Body of pancreas (tissue), 4 donors: ENCODE measurements around the gene PTPRN2. TPM values are rescaled to one million over a fixed set of nuclear protein-coding genes. Genes with fewer than 3 reads are reported as not detected.

Experiments used
- ATAC-seq: fragments of 150-250 bp; one replicate; pipeline ENCODE4 v1.9.1; 2016
- DNase-seq, 4 donors: peaks; one replicate each; pipeline ENCODE4 v3.0.0-alpha.2; 2019
- H3K27ac ChIP-seq, 4 donors: fragments of 200-600 bp; sonication (generic); 1 replicate in 3 of 4; 2 replicates in 1 of 4; pipeline versions ENCODE4 v1.5.1 to v1.6.1; 2016 to 2019; ENCODE audit warnings: mild to moderate bottlenecking in 1 of 4, mixed read lengths in 1 of 4, moderate library complexity in 1 of 4
- H3K27me3 ChIP-seq, 2 donors: fragments of 200-600 bp; sonication (generic); one replicate each; pipeline ENCODE4 v1.6.0; 2016; ENCODE audit warnings: mild to moderate bottlenecking in 1 of 2
- H3K36me3 ChIP-seq, 2 donors: fragments of 200-600 bp; sonication (generic); replicated peaks in 1 of 2; 2 replicates each; pipeline ENCODE4 v1.5.1; 2016; ENCODE audit warnings: low read depth in 2 of 2; ENCODE audit not compliant: insufficient read depth in 1 of 2
- H3K4me1 ChIP-seq: fragments of 200-600 bp; sonication (generic); one replicate; pipeline ENCODE4 v1.6.0; 2016
- H3K4me3 ChIP-seq, 2 donors: fragments of 200-600 bp; sonication (generic); 1 replicate in 1 of 2; 2 replicates in 1 of 2; pipeline ENCODE4 v1.5.1; 2016 to 2019
- H3K9me3 ChIP-seq, 3 donors: fragments of 200-600 bp; sonication (generic); 1 replicate in 2 of 3; 2 replicates in 1 of 3; pipeline ENCODE4 v1.5.1; 2016
- CTCF ChIP-seq, 7 experiments: fragments of 450-650 bp in 4 of 7; fragments of 200-600 bp in 3 of 7; sonication (generic) in 3 of 7; IDR thresholded peaks; one replicate each; pipeline ENCODE4 v1.5.1; 2016 to 2019; ENCODE audit warnings: antibody characterized with exemption in 7 of 7
- POLR2A ChIP-seq, 3 donors: fragments of 450-650 bp; IDR thresholded peaks; one replicate each; pipeline ENCODE4 v1.6.1; 2016; ENCODE audit warnings: antibody characterized with exemption in 3 of 3, mild to moderate bottlenecking in 2 of 3
- WGBS, 2 donors: methylation state at CpG; one replicate each; pipeline ENCODE4 v1.1.5; 2017; 5-methylcytosine and 5-hydroxymethylcytosine counted together
- intact Hi-C: fragments of 100-400 bp; cut with DNase I; formaldehyde crosslinking; loops from one replicate; pipeline ENCODE4 v1.15.1; 2023
- total RNA-seq, 2 donors: library from RNA; depleted of rRNA; stranded (reverse); fragments of >200 nt; gene quantifications; one replicate each; pipeline ENCODE4 v1.1.0, GENCODE V29; 2016

Gene PTPRN2
- total RNA-seq, 2 donors from 2014 or later = 31.6 to 76.1 TPM

- no peaks in the 10 kb centered on the region for H3K27me3 ChIP-seq
- intact Hi-C loops = no loop called here
These were observed 523.6 kb downstream of the PTPRN2 start for GRCh38 chr7:158063850-158064610.

GRCh38 chr7:158062661-158063060 lies 525.0 kb downstream of the PTPRN2 start:
- Histone ChIP-seq H3K4me3 (no peak overlapping the region), H3K36me3 (no peaks in the 10 kb centered on the region), H3K27ac (no peak overlapping the region), H3K27me3 (no peaks in the 10 kb centered on the region), H3K4me1 (no peaks in the 10 kb centered on the region), H3K9me3 (peaks cover 0 to 7% (median 0%) of the 10 kb centered on the region in 3 donors)
- ATAC-seq (no peak), DNase-seq (peak in 1 of 4 donors; percentile 2)
- 94% methylated on average over 17 of the region's 20 CpGs; no CpG with 5 or more reads in 1 of the 2 donors for WGBS, 2 donors
- TF ChIP-seq POLR2A (IDR thresholded peaks at IDR 0.05) (no peak), CTCF (IDR thresholded peaks at IDR 0.05) (no peak)
- intact Hi-C loops = no loop called here

More at GRCh38 chr7:158063850-158064610, 523.6 kb downstream of the PTPRN2 start:
- WGBS, 2 donors = 81 to 86% methylated on average over 7 to 17 of the region's 17 CpGs
- Histone ChIP-seq H3K36me3 (no peaks in the 10 kb centered on the region), H3K9me3 (peaks cover 0 to 7% (median 0%) of the 10 kb centered on the region in 3 donors), H3K4me3 (no peak overlapping the region), H3K4me1 (no peaks in the 10 kb centered on the region), H3K27ac (no peak overlapping the region)
- DNase-seq = peak in 1 of 4 donors; percentile 3
- no peak for TF ChIP-seq POLR2A (IDR thresholded peaks at IDR 0.05)
- no peak for TF ChIP-seq CTCF (IDR thresholded peaks at IDR 0.05)
- no peak for ATAC-seq

- Histone ChIP-seq H3K9me3 (peaks cover 0 to 7% (median 0%) of the 10 kb centered on the region in 3 donors), H3K36me3 (no peaks in the 10 kb centered on the region), H3K27ac (no peak overlapping the region), H3K27me3 (no peaks in the 10 kb centered on the region), H3K4me3 (no peak overlapping the region), H3K4me1 (no peaks in the 10 kb centered on the region)
- DNase-seq = peak; percentile 20 to 70 (median 44)
- TF ChIP-seq CTCF (IDR thresholded peaks at IDR 0.05) = no peak
- no peak for TF ChIP-seq POLR2A (IDR thresholded peaks at IDR 0.05)
- 83 to 94% methylated on average over 15 to 24 of the region's 24 CpGs for WGBS, 2 donors
- intact Hi-C loops = no loop called here
- ATAC-seq = no peak
These were observed 525.6 kb downstream of the PTPRN2 start for GRCh38 chr7:158061884-158062656.

- intact Hi-C loops = no loop called here
- ATAC-seq = no peak
- 92 to 93% methylated on average over 18 to 28 of the region's 28 CpGs for WGBS, 2 donors
- peaks cover 0 to 7% (median 0%) of the 10 kb centered on the region in 3 donors for H3K9me3 ChIP-seq
- TF ChIP-seq CTCF (IDR thresholded peaks at IDR 0.05) = no peak
- no peak for TF ChIP-seq POLR2A (IDR thresholded peaks at IDR 0.05)
- no peaks in the 10 kb centered on the region for H3K4me1 ChIP-seq
- H3K27ac ChIP-seq = no peak overlapping the region
- no peak for DNase-seq
- H3K27me3 ChIP-seq = no peaks in the 10 kb centered on the region
- H3K36me3 ChIP-seq = no peaks in the 10 kb centered on the region
- no peak overlapping the region for H3K4me3 ChIP-seq
These were observed 526.5 kb downstream of the PTPRN2 start for GRCh38 chr7:158061026-158061630.
